ENCODE results near the gene TMEM258.

TMEM258 gene

GRCh38 chr11:61795876-61796526 lies 3.6 kb upstream of the TMEM258 start:
- DNase-seq (ENCODE audit: low spot score), result no peak

- DNase-seq (ENCODE audit: low spot score), result no peak
These were observed 3.1 kb upstream of the TMEM258 start for GRCh38 chr11:61795459-61795858.

- DNase-seq (ENCODE audit: low spot score), result no peak
These were observed 2.2 kb upstream of the TMEM258 start for GRCh38 chr11:61794579-61794978.

GRCh38 chr11:61793829-61794204 lies 1.4 kb upstream of the TMEM258 start:
- DNase-seq (ENCODE audit: low spot score), result no peak

GRCh38 chr11:61793083-61793828 lies 857 bp upstream of the TMEM258 start:
- DNase-seq (ENCODE audit: low spot score), result no peak

- DNase-seq (ENCODE audit: low spot score), result no peak
These were observed 576 bp downstream of the TMEM258 start for GRCh38 chr11:61791737-61792309.

- no peak for DNase-seq (ENCODE audit: low spot score)
These were observed 4.4 kb downstream of the TMEM258 start for GRCh38 chr11:61787928-61788491.

GRCh38 chr11:61785837-61786402 lies 6.5 kb downstream of the TMEM258 start:
- no peak for DNase-seq (ENCODE audit: low spot score)

- DNase-seq (ENCODE audit: low spot score), result no peak
These were observed 7.9 kb downstream of the TMEM258 start for GRCh38 chr11:61784506-61784805.

GRCh38 chr11:61783717-61784505 lies 8.5 kb downstream of the TMEM258 start:
- no peak for DNase-seq (ENCODE audit: low spot score)

- no peak for DNase-seq (ENCODE audit: low spot score)
These were observed 9.6 kb downstream of the TMEM258 start for GRCh38 chr11:61782841-61783240.

GRCh38 chr11:61782299-61782698 lies 10.1 kb downstream of the TMEM258 start:
- DNase-seq (ENCODE audit: low spot score), result no peak

- DNase-seq (ENCODE audit: low spot score), result no peak
These were observed 10.8 kb downstream of the TMEM258 start for GRCh38 chr11:61781585-61781984.

GRCh38 chr11:61780581-61781162 lies 11.7 kb downstream of the TMEM258 start:
- no peak for DNase-seq (ENCODE audit: low spot score)

- DNase-seq (ENCODE audit: low spot score), result no peak
These were observed 12.5 kb downstream of the TMEM258 start for GRCh38 chr11:61779666-61780525.

- no peak for DNase-seq (ENCODE audit: low spot score)
These were observed 13.3 kb downstream of the TMEM258 start for GRCh38 chr11:61778920-61779650.

GRCh38 chr11:61778357-61778886 lies 14.0 kb downstream of the TMEM258 start:
- DNase-seq (ENCODE audit: low spot score), result no peak

GRCh38 chr11:61777234-61778090 lies 14.9 kb downstream of the TMEM258 start:
- peak; percentile 63 for DNase-seq (ENCODE audit: low spot score)

- DNase-seq (ENCODE audit: low spot score), result peak; percentile 41
These were observed 15.8 kb downstream of the TMEM258 start for GRCh38 chr11:61776561-61777075.

All from CD4-positive, alpha-beta T cell treated with Interleukin-6 at 100 ng/mL for 8 hours (primary cell).